Tracheal epithelial cell (primary cell): ENCODE measurements around the gene PRSS22. TPM values are rescaled to one million over a fixed set of nuclear protein-coding genes. Genes with fewer than 3 reads are reported as not detected.

Experiments used
- total RNA-seq: library from RNA; depleted of rRNA; stranded (reverse); fragments of >200 nt; gene quantifications from 2 replicates; pipeline ENCODE4 v1.2.1, GENCODE V29; 2014

PRSS22 gene, protein sequence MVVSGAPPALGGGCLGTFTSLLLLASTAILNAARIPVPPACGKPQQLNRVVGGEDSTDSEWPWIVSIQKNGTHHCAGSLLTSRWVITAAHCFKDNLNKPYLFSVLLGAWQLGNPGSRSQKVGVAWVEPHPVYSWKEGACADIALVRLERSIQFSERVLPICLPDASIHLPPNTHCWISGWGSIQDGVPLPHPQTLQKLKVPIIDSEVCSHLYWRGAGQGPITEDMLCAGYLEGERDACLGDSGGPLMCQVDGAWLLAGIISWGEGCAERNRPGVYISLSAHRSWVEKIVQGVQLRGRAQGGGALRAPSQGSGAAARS
- 8.3 and 21.0 TPM in 2 replicates for total RNA-seq

DNA sequence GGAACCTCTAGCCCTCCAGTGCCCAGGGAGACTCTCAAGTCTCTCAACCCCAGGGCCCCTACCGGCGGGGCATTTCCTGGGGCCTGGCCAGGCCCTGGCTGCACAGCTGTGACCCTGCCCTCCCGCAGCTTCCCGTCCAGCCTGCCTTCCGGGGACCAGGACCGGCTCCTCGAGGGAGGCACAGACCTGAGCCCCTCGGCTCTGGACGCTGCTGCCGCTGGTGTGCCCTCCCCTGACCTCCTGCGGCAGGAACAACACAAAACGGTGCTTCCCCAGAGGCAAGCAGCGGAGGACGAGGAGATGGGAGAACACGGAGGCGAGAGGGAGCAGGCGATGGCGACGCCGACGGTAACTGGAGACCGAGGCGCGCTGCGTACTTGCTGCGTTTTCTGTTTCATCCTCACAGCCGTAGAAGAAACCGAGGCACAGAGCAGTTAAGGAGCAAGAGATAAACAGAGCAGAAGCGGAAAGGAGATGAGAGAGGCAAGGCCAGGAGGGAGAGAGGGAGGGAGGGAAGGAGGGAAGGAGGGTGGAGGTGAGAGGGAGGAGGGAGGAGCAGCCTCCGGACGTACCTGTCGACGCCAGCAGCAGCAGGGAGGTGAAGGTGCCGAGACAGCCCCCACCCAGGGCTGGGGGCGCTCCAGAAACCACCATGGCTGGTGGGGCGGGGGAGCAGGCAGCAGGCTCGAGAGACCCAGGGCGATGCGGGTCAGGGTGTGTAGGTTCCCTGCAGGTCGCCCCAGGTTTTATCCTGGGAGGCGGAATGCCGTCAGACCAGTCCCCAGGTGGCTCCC, at the start of gene PRSS22:
PRSS22 (minus strand) TSS at position 720 of the 794 bp plus-strand sequence; CDS start at position 654, 66 bp downstream.

DNA sequence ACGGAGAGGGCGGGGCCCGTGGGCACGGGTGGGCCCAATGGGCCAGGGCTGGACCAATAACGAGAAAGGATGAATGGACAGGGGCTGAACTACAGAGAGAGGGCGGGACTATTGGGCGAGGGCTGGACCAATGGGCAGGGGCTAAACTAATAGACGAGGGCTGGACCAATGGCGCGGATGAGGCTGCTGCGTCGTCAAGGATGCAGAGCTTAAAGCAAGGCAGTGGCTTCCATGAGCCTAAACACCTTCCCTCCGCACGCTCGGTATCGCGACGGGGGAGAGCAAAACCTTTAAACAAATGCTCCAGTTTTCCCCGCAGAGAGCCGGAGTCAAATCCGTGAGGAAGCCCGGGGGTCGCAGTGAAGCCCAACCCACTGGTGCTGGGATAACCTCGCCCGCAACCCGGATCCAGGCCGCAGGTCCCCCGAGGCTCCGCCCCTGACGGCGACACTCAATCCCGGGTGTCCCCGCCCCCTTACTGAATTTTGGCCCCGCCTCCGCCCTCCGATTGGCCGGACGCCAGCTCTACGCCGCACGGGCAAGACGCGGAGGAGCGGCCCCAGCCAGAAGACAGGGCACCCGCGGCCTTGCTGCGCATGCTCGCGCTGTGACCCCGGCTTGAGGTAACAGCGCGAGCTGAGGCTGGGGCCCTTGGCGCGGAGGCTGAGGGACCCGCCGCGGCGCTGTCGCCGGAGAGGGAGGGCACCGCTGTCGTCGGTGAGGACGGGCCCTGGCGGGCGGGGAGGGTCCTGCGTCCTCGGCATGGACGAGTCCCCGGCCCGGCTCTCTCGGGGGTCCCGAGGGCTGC, 24.9 kb upstream of the PRSS22 start, which contains the start of gene FLYWCH2:
FLYWCH2 (plus strand) TSS at position 566 of the 808 bp plus-strand sequence. CDS start 13,235 bp downstream, outside the sequence.

DNA sequence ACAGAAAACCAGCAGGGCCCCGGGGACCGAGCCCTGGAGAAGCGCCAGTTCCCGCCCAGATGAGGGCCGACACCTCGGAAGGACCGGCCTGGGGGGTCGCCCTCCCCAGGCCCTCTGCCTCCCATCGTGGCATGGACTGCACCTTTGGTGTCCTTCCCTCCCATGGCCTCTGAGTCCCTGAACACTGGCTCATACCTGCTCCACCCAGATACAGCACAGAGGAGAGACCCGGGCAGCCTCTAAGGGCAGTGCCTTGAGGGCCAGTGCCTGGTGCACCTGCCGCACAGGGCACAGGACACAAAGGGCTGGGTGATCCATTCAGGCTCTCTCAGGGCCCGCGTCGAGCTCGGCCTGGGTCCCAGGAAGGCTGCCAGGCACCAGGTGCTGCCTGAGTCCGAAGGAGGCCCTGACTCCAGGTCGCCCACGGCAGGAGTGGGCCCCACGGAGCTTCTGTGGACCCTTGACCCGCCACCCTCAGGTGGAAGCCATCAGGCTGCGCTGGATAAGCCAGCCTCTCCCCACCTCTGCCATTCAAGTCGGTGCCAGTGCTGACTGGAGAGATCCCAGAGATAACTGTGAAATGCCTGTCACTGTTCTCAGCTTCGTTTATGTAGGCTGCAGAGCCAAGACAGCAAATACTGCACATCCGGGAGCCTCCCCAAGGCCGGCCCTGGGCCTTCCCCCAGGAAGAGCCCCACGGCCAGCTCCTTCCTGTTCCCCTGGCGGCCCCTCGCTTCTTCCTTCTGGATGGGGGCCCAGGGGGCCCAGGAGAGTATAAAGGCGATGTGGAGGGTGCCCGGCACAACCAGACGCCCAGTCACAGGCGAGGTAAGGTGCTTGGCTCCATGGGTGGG, 28.2 kb downstream of the PRSS22 start, which contains the start of gene ZG16B:
ZG16B (plus strand) TSS at position 803 of the 854 bp plus-strand sequence. CDS start 139 bp downstream, outside the sequence.

DNA sequence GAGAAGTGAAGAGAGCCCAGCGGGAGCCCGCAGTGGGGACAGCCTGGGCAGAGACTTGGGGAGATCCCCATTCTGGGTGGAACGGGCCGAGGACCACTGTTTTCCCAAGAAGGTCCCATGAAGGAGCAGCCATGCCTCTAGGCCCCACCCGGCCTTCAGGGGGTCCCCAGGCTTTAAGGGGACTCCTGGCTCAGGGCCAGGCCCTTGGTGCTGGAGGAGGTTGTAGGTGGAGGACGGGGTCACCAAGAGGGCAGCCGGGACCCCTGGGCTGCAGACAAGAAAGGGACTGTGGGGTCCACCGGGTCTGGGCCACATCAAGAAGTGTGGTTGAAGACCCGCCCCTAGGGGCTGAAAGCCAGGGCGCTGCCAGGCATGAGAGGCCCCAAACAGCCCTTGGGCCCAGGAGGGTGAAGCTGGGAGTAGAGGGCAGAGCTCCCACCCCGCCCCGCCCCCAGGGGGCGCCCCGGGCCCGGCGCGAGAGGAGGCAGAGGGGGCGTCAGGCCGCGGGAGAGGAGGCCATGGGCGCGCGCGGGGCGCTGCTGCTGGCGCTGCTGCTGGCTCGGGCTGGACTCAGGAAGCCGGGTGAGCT, 41.1 kb downstream of the PRSS22 start, which contains the start of gene PRSS21:
PRSS21 (plus strand) TSS at position 487 of the 589 bp plus-strand sequence; CDS start at position 519, 32 bp downstream.

Other genes with a start within 250 kb of the PRSS22 start
- 27.5 and 37.8 TPM in 2 replicates for gene KCTD5, start 175.6 kb downstream of the PRSS22 start, total RNA-seq
- under 0.01 and 0.96 TPM in 2 replicates for gene PRSS27, start 137.9 kb downstream of the PRSS22 start, total RNA-seq
- 36.4 and 60.5 TPM in 2 replicates for gene SRRM2, start 105.5 kb downstream of the PRSS22 start, total RNA-seq
- gene ELOB, start 80.9 kb downstream of the PRSS22 start, total RNA-seq: 382 and 420 TPM in 2 replicates
- not detected in 2 replicates for gene PRSS33, start 70.6 kb downstream of the PRSS22 start, total RNA-seq
- not detected in 2 replicates for gene PRSS41, start 59.7 kb downstream of the PRSS22 start, total RNA-seq
- 5.8 and 8.7 TPM in 2 replicates for gene PRSS21, start 40.9 kb downstream of the PRSS22 start, total RNA-seq
- gene ZG16B, start 27.9 kb downstream of the PRSS22 start, total RNA-seq: 0.64 and 1.4 TPM in 2 replicates
- gene FLYWCH2, start 25.0 kb upstream of the PRSS22 start, total RNA-seq: 39.2 and 75.9 TPM in 2 replicates
- 41.9 and 48.4 TPM in 2 replicates for gene FLYWCH1, start 53.8 kb upstream of the PRSS22 start, total RNA-seq
- gene KREMEN2, start 106.1 kb upstream of the PRSS22 start, total RNA-seq: 3.2 and 30.1 TPM in 2 replicates
- gene PAQR4, start 111.2 kb upstream of the PRSS22 start, total RNA-seq: 7.2 and 17.4 TPM in 2 replicates
- 0.43 and 1.9 TPM in 2 replicates for gene PKMYT1, start 122.3 kb upstream of the PRSS22 start, total RNA-seq
- gene CLDN9, start 154.8 kb upstream of the PRSS22 start, total RNA-seq: not detected in 2 replicates
- gene CLDN6, start 160.0 kb upstream of the PRSS22 start, total RNA-seq: 0.21 and 4.8 TPM in 2 replicates
- 336 and 560 TPM in 2 replicates for gene TNFRSF12A, start 162.2 kb upstream of the PRSS22 start, total RNA-seq
- 8.3 and 21.7 TPM in 2 replicates for gene HCFC1R1, start 165.8 kb upstream of the PRSS22 start, total RNA-seq
- gene THOC6, start 165.9 kb upstream of the PRSS22 start, total RNA-seq: 20.9 and 35.4 TPM in 2 replicates
- gene BICDL2, start 178.8 kb upstream of the PRSS22 start, total RNA-seq: 10.4 and 11.3 TPM in 2 replicates
- gene MMP25, start 188.4 kb upstream of the PRSS22 start, total RNA-seq: under 0.01 and 0.24 TPM in 2 replicates
- gene IL32, start 207.5 kb upstream of the PRSS22 start, total RNA-seq: 1.1 and 115 TPM in 2 replicates
- gene ZSCAN10, start 241.1 kb upstream of the PRSS22 start, total RNA-seq: not detected in 2 replicates